DMS79 (cell line): ENCODE data around the gene NDUFV1.
A peak's percentile ranks its signal among the peaks of the same experiment; 100 is the strongest.
"Not testable (repeated sequence)": the region's sequence is repeated elsewhere in the genome, so short reads cannot be mapped to it uniquely, and the experiment has no call there.

Experiments
- DNase-seq: peaks from one replicate; lab custom pipeline; 2025; lab: John Stamatoyannopoulos, UW

The NDUFV1 gene

GRCh38 chr11:67606492-67607295 is at the start of gene NDUFV1:
Gene NDUFV1, plus strand, starts transcription at chr11:67606936. Its CDS starts 69 bp downstream, at chr11:67607005.
- DNase-seq = peak; percentile 83

GRCh38 chr11:67558084-67558772 is 48.5 kb upstream of the NDUFV1 start:
- no peak for DNase-seq

- DNase-seq = no peak
Measured at GRCh38 chr11:67561971-67562619, 44.6 kb upstream of the NDUFV1 start.

- DNase-seq = no peak
Measured at GRCh38 chr11:67562963-67563704, 43.6 kb upstream of the NDUFV1 start.

- DNase-seq = not testable (repeated sequence)
Measured at GRCh38 chr11:67563705-67564114, 43.0 kb upstream of the NDUFV1 start.

GRCh38 chr11:67564230-67564629 is 42.5 kb upstream of the NDUFV1 start:
- no peak for DNase-seq

GRCh38 chr11:67571443-67571842 is 35.3 kb upstream of the NDUFV1 start:
- DNase-seq = no peak

GRCh38 chr11:67572305-67572704 is 34.4 kb upstream of the NDUFV1 start:
- no peak for DNase-seq

GRCh38 chr11:67572747-67573419 is 33.9 kb upstream of the NDUFV1 start:
- no peak for DNase-seq

GRCh38 chr11:67574938-67575337 is 31.8 kb upstream of the NDUFV1 start:
- DNase-seq = no peak

GRCh38 chr11:67576735-67577475 is 29.8 kb upstream of the NDUFV1 start:
- no peak for DNase-seq

GRCh38 chr11:67577951-67578350 is 28.8 kb upstream of the NDUFV1 start:
- DNase-seq = no peak

- peak; percentile 58 for DNase-seq
Measured at GRCh38 chr11:67581469-67581868, 25.3 kb upstream of the NDUFV1 start.

GRCh38 chr11:67582011-67582410 is 24.7 kb upstream of the NDUFV1 start:
- no peak for DNase-seq

GRCh38 chr11:67583247-67584204 is 23.2 kb upstream of the NDUFV1 start, which contains the start of gene GSTP1:
Gene GSTP1, plus strand, starts transcription at chr11:67583812. Its CDS starts 32 bp downstream, at chr11:67583844.
- peak; percentile 70 for DNase-seq

- DNase-seq = peak; percentile 26
Measured at GRCh38 chr11:67584205-67584880, 22.4 kb upstream of the NDUFV1 start.

- DNase-seq = no peak
Measured at GRCh38 chr11:67584881-67585873, 21.6 kb upstream of the NDUFV1 start.

GRCh38 chr11:67585911-67586310 is 20.8 kb upstream of the NDUFV1 start:
- DNase-seq = no peak
